Measurements from ENCODE around the gene INHBC. TPM values are rescaled to one million over a fixed set of nuclear protein-coding genes. Genes with fewer than 3 reads are reported as not detected.

Gene INHBC
- total RNA-seq, 1 experiment from 2014 or later, result 0.20 TPM

DNA sequence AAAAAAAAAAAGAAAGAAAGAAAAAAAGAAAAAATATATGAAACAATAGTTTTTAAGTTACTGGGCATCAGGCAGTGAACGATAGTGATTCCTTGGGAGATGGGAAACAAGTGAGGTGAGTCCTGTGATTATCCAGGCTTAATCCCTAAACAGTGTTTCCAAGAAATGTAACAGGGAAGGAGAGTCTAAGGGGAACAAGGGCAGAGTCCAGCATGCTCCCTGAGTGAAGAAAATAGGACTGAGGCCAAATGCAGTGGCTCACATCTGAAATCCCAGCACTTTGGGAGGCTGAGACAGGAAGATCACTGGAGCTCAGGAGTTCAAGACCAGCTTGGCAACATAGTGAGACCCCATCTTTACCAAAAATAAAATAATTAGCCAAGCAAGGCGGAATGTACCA is 44.4 kb upstream of the INHBC start:
- no peaks in the 10 kb centered on the region for H3K9me2 ChIP-seq (ENCODE audit: insufficient read depth)
- TF ChIP-seq EGR1 (IDR thresholded peaks at IDR 0.05; ENCODE audit: low read depth), result no peak
- TF ChIP-seq EZH2phosphoT487 (IDR thresholded peaks at IDR 0.05; ENCODE audit: borderline replicate concordance), result no peak
- no peak for TF ChIP-seq SIN3A (IDR thresholded peaks at IDR 0.05; ENCODE audit: low read depth)
- TF ChIP-seq POLR2AphosphoS5 (IDR thresholded peaks at IDR 0.05; ENCODE audit: low read depth, low read length), result no peak
- intact Hi-C loops (cut with micrococcal nuclease), result no loop called here
- H3K79me2 ChIP-seq (ENCODE audit: insufficient read depth, low read length), result no peaks in the 10 kb centered on the region
- no peaks in the 10 kb centered on the region; a peak in 1 of 4 replicates for H3K36me3 ChIP-seq (ENCODE audit: control insufficient read depth in 1 of 2, insufficient read depth in 2 of 2, low read length in 2 of 2)
- ATAC-seq (no peak), DNase-seq (ENCODE audit: low read depth, low spot score) (no peak)
- ChIA-PET RAD21 (ENCODE audit: low non-redundant PET in 1 of 2, low total read pairs in 2 of 2, uncharacterized antibody in 2 of 2, unreplicated experiment in 2 of 2) (no interaction called here), POLR2A (interaction anchor here (0.9 kb wide), 1 partner anchor 27 kb away, joined by 3 read pairs; no protein-coding TSS in a partner anchor), CTCF (interaction anchor here (1.4 kb wide), 1 partner anchor 62 kb away, joined by 5 read pairs; no protein-coding TSS in a partner anchor)
- peaks cover 0 to 20% of the 10 kb centered on the region in 2 experiments; a peak in 2 of 4 replicates for H3K4me1 ChIP-seq (ENCODE audit: control insufficient read depth in 1 of 2, insufficient read depth in 2 of 2, low read length in 2 of 2)
- no peak overlapping the region for H3K9ac ChIP-seq (ENCODE audit: low read length)
- no peaks in the 10 kb centered on the region for H3K9me3 ChIP-seq (ENCODE audit: control insufficient read depth in 1 of 2, insufficient read depth in 1 of 2, low read depth in 1 of 2, low read length in 2 of 2)
- no peak overlapping the region for H2AFZ ChIP-seq (ENCODE audit: low read depth, low read length, poor library complexity, severe bottlenecking)
- no peak overlapping the region for H3K4me3 ChIP-seq (replicated peaks in 1 of 2; ENCODE audit: low read depth in 1 of 2, low read length in 2 of 2)
- H3K27me3 ChIP-seq (ENCODE audit: insufficient read depth, low read length), result no peaks in the 10 kb centered on the region
- no TSS peak for BruUV-seq (replicated peaks)
- H3K27ac ChIP-seq (ENCODE audit: low read depth, low read length), result no peak overlapping the region
- H3K4me2 ChIP-seq (ENCODE audit: low read length), result no peak overlapping the region
- H4K20me1 ChIP-seq (ENCODE audit: insufficient read depth), result no peaks in the 10 kb centered on the region

DNA sequence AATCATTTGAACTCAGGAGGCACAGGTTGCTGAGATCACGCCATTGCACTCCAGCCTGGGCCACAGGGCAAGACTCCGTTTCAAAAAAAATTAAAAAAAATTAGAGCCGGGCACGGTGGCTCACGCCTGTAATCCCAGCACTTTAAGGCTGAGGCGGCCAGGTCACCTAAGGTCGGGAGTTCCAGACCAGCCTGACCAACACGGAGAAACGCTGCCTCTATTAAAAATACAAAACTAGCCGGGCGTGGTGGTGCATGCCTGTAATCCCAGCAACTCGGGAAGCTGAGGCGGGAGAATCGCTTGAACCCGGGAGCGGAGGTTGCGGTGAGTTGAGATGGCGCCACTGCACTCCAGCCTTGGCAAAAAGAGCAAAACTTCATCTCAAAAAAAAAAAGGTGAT is 39.5 kb upstream of the INHBC start:
- Histone ChIP-seq H3K9me3 (ENCODE audit: control insufficient read depth in 1 of 2, insufficient read depth in 1 of 2, low read depth in 1 of 2, low read length in 2 of 2) (no peaks in the 10 kb centered on the region), H3K4me1 (ENCODE audit: control insufficient read depth in 1 of 2, insufficient read depth in 2 of 2, low read length in 2 of 2) (peaks cover 0 to 4% of the 10 kb centered on the region in 2 experiments; a peak in 1 of 4 replicates), H2AFZ (ENCODE audit: low read depth, low read length, poor library complexity, severe bottlenecking) (no peak overlapping the region), H3K79me2 (ENCODE audit: insufficient read depth, low read length) (no peaks in the 10 kb centered on the region), H3K27me3 (ENCODE audit: insufficient read depth, low read length) (no peaks in the 10 kb centered on the region), H3K4me3 (replicated peaks in 1 of 2; ENCODE audit: low read depth in 1 of 2, low read length in 2 of 2) (no peak overlapping the region), H3K9ac (ENCODE audit: low read length) (no peak overlapping the region), H3K4me2 (ENCODE audit: low read length) (no peak overlapping the region), H4K20me1 (ENCODE audit: insufficient read depth) (no peaks in the 10 kb centered on the region), H3K9me2 (ENCODE audit: insufficient read depth) (no peaks in the 10 kb centered on the region), H3K27ac (ENCODE audit: low read depth, low read length) (no peak overlapping the region), H3K36me3 (ENCODE audit: control insufficient read depth in 1 of 2, insufficient read depth in 2 of 2, low read length in 2 of 2) (no peaks in the 10 kb centered on the region; a peak in 1 of 4 replicates)
- DNase-seq (ENCODE audit: low read depth, low spot score) (no peak), ATAC-seq (no peak)
- intact Hi-C loops (cut with micrococcal nuclease), result no loop called here
- ChIA-PET RAD21 (ENCODE audit: low non-redundant PET in 1 of 2, low total read pairs in 2 of 2, uncharacterized antibody in 2 of 2, unreplicated experiment in 2 of 2) (no interaction called here), CTCF (no interaction called here), POLR2A (no interaction called here)
- BruUV-seq (replicated peaks), result no TSS peak
- no peak for TF ChIP-seq CBX3 (IDR thresholded peaks at IDR 0.05; ENCODE audit: low read depth)
